HG03175 (cell line): ENCODE results near the gene IGFN1.

Experiments
- ATAC-seq: cut with Tn5 transposase; IDR thresholded peaks from one replicate; pipeline ENCODE4 v1.9.1; 2021; ENCODE audit warnings: mild to moderate bottlenecking, moderate library complexity; ENCODE audit not compliant: unreplicated experiment

The IGFN1 gene

DNA sequence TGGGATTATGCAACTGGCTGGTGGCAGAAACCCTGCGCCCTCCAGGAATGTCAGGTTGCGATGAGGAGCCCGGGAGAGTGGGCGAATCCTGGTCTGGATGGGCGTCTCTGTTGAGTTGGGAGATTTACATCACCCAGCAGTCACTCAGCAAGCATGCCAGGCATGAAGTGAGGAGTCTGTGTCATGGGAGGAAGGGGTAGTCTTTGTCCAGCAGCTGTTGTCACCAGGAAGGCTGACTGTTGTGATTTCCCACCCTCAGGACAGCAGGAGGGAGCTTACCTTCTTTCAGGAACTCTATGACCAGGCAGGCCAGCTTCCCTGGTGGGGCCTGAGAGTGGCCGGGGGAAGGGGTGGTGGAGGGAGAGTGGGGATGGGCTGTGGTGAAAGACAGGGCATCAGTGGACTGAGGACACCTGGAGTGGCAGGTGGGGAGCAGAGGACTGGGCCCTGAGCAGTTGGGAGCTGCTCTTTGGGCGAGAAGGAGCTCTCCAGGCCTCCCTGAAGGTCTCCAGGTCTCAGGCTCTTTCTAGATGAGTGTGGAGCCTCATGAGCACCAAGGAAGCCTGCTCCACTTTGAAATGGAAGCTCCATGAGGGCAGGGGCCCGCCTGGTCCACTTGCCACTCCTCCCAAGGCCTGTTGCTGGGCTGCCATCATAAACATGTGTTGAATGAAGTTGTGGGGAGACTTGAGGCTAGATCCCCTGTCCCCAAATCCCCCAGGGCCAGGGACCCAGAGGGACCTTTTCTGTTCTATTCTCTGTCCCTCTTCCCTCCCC lies 71.3 kb downstream of the IGFN1 start:
- ATAC-seq, result no peak

DNA sequence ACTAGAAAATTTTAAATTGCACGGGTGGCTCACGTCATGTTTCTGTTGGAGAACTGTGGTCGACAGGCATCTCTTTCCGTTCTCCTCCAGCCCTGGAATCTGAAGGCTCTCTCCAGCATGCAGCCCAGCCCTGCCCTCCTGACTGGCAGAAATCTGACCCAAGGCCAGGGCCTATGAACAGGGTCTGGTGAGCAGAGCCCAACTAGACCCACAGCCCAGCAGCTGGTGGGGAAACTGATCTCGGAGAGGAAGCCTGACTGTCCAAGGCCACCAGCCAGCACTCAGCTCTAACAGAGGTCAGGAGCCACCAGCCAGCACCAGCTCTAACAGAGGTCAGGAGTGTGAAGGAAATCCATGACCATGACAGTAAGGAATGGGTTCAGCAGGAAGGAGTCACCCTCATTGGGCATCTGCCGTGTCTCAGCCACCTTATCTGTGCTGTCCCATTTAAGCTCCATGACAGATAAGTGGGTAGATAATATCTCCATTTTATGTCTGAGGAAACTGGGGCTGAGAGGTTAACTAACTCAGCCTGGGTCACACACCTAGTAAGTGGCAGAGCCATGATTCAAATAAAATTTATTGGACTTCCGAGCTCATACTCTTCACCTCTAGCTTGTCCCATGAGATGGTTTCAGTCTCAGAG lies 72.5 kb downstream of the IGFN1 start:
- no peak for ATAC-seq

GRCh38 chr1:201264072-201264471 lies 73.4 kb downstream of the IGFN1 start:
- no peak for ATAC-seq

- ATAC-seq, result no peak
Observed at GRCh38 chr1:201264554-201264953, 73.9 kb downstream of the IGFN1 start.

DNA sequence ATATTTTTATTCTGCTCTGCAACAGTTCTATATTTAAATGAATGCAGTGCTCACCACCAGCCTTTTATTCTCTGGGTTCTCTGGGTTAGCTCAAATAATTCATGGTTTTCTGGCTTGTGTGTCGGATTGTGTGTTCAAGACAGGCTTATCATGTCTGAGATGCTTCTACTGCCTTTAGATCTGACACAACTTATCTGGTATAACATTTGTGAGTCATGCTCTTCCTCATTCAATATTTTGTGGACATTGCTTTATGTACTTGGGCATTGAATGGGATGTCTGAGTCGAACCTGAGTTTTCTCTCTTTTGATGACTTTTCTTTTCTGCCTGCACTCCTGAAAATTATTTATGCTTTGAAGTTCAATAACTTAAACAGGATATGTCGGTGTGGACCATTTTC lies 75.1 kb downstream of the IGFN1 start:
- no peak for ATAC-seq

DNA sequence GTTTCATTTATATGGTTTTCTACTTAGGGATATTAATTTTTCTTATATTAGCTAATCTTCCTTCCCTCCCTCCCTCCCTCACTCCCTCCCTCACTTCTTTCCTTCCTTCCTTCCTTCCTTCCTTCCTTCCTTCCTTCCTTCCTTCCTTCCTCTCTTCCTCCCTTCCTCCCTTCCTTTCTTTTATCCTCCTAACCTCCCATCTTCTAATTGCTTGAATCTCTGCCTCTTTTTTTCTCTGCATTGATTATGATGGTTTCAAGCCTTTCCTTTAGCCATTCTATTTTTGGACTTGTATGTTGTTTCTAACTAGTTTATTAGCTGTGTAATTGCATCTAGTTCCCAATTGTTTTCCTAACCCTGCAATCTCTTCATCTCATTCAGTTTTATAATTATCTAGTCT lies 75.7 kb downstream of the IGFN1 start:
- no peak for ATAC-seq

DNA sequence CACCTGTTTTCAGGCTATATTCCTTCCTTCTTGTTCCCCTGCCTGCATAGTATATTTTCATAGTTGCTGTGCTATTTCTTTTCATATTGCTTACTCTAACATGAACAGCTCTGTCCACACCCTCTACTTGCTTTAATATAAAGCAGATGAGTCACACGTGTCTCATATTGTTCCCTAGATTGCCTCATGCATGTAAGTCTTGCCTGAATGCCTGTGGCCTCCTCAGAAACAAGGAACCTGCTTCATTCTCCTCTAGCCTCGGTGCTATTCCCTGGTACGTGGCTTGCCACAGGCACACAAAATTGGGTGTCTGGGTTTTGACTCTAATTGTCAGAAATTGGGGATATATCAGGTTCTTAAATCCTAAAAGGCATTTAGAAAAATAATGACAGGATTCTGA lies 76.2 kb downstream of the IGFN1 start:
- ATAC-seq, result no peak

DNA sequence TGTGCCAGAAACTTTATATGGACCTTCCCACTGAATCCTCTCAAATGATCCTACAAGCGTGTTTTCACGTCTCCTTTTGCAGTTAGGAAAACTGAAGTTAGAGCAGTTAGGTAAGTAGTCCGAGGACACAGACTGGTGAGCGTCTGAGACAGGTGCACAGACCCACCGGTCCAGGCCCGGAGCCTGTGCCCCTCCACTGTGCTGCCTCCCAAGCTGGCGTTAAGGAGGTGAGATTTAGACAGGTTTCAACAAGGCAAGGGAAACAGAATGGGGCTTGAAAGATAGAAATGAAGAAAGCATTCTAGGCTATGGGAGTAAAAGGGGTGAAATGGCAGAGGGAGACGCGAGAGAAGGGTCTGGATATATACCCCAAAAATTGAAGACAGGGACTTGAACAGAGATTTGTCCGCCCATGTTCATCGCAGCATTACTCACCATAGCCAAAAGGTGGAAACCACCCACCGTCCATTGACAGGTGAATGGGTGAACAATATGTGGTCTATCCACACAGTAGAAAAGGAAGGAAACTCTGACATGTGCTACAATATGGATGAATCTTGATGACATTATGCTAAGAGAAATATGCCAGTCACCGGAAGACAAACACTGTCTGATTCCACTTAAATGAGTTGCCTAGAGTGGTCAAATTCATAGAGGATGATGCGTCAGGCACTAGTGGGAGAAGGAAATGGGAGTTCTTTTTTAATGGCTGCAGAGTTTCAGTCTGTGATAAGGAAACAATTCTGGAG lies 77.0 kb downstream of the IGFN1 start:
- no peak for ATAC-seq

- no peak for ATAC-seq
Observed at GRCh38 chr1:201268604-201269151, 78.1 kb downstream of the IGFN1 start.

- ATAC-seq, result no peak
Observed at GRCh38 chr1:201269281-201269680, 78.7 kb downstream of the IGFN1 start.

GRCh38 chr1:201269900-201270410 lies 79.3 kb downstream of the IGFN1 start:
- ATAC-seq, result no peak

DNA sequence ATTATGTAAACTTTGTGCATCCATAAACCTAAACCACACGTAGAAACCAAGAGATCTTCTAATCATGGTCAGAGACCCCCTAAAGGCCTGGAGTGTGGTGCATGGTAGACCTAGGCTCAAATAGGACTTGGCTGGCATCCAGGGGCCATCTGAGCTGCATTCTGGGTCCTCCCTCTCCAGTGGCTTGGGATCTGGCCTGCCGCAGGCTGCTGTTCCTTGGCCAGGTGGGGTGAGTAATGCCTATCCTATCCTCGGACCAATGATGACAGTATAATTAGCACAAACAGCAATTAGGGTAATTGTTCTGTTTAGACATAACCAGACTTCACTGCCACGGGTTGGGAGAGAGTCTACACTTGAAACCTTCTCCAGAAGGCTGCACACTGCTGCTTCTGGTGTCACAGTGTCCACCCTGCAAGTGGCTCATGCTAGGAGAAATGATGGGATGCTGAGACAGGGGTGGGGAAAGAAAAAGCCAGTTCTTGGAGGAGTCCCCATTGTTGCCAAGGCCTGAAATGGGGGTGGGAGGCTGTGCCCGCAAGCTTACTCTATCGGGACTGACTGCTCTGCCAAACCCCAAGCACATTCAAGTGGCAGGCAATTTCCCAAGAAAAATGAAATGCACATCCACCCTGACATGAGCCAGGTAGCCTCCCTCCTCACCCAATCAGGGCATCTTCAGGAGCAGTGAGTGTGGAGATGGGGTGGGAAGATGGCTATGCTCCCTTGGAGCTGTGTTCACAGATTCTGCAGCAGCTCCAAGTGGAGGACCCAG lies 80.2 kb downstream of the IGFN1 start:
- no peak for ATAC-seq

DNA sequence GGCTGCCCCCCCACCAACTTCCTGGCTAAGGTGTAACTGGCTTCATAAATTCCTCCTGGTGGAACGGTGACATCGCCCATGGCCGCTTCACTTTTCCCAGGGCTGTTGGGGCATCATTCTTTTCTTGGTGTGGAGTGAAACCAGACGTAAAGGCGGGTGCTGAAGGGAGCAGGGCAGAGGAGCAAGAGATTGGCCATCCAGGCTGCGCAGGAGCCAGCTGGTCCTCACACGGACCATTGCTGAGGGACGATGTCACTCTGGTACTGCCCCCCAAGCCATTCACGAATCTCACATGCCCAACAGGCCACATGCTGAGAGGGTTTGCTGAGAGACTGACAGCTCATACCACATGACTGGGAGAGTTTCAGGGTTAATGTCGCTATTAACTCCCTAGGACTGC lies 82.2 kb downstream of the IGFN1 start:
- ATAC-seq, result no peak

GRCh38 chr1:201274616-201275252 lies 84.1 kb downstream of the IGFN1 start:
- no peak for ATAC-seq

DNA sequence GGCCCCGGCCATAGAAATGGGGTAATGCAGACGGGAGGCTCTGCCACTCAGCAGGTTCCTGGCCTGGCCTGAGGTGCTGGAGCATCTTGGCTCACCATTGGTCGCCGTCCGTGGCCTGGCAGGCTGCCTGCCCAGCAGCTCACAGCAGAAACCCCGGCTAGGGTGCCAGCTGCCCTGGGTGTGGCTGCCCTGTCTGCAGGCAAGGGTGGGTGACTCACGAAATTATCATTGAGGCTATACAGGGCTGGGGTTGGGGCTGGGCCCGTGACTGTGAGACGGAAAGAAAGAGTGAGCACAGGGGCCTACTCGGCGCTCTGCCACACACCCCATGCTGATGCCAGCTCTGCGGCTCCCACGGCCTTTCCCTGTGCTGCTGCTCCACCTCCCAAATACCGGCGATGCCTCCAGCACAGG lies 84.6 kb downstream of the IGFN1 start:
- ATAC-seq, result no peak

GRCh38 chr1:201276891-201277290 lies 86.3 kb downstream of the IGFN1 start:
- no peak for ATAC-seq

GRCh38 chr1:201277441-201277840 lies 86.8 kb downstream of the IGFN1 start:
- ATAC-seq, result no peak
